Sigmoid colon (tissue), 7 donors: Measurements from ENCODE around the gene OXGR1. TPM values are rescaled to one million over a fixed set of nuclear protein-coding genes. Genes with fewer than 3 reads are reported as not detected.

ENCODE experiments used
- DNase-seq: peaks from one replicate; pipeline ENCODE4 v3.0.0-alpha.2; 2019
- H3K27ac ChIP-seq, 4 donors: fragments of 200-600 bp; sonication (generic); one replicate each; pipeline ENCODE4 v1.5.1; 2016 to 2019; ENCODE audit warnings: mild to moderate bottlenecking in 1 of 4
- H3K27me3 ChIP-seq, 3 donors: fragments of 200-600 bp; sonication (generic); one replicate each; pipeline ENCODE4 v1.5.1; 2019; ENCODE audit warnings: mild to moderate bottlenecking in 1 of 3
- H3K36me3 ChIP-seq, 4 donors: fragments of 200-600 bp; sonication (generic); one replicate each; pipeline ENCODE4 v1.5.1; 2016 to 2019
- H3K4me1 ChIP-seq, 4 donors: fragments of 200-600 bp; sonication (generic); one replicate each; pipeline ENCODE4 v1.5.1; 2017 to 2019
- H3K4me3 ChIP-seq, 4 donors: fragments of 200-600 bp; sonication (generic); one replicate each; pipeline ENCODE4 v1.5.1; 2017 to 2019; ENCODE audit warnings: mild to moderate bottlenecking in 2 of 4, moderate library complexity in 1 of 4
- H3K9me3 ChIP-seq, 4 donors: fragments of 200-600 bp in 3 of 4; sonication (generic) in 3 of 4; one replicate each; pipeline versions ENCODE4 v1.5.1 to v1.6.1; 2013 to 2019
- CTCF ChIP-seq, 4 experiments: fragments of 450-650 bp in 3 of 4; fragments of 200-600 bp in 1 of 4; IDR thresholded peaks; one replicate each; pipeline ENCODE4 v1.5.1; 2016 to 2019; ENCODE audit warnings: antibody characterized with exemption in 4 of 4, mild to moderate bottlenecking in 3 of 4, moderate library complexity in 2 of 4
- EP300 ChIP-seq, 4 donors: sonication (generic); formaldehyde crosslinking; IDR thresholded peaks; one replicate each; pipeline ENCODE4 v1.6.1; 2017; ENCODE audit warnings: antibody characterized with exemption in 4 of 4
- POLR2A ChIP-seq, 2 donors: fragments of 450-650 bp; IDR thresholded peaks; one replicate each; pipeline ENCODE4 v1.6.1; 2016; ENCODE audit warnings: antibody characterized with exemption in 2 of 2, mild to moderate bottlenecking in 2 of 2, moderate library complexity in 2 of 2
- POLR2AphosphoS5 ChIP-seq, 4 donors: sonication (generic); formaldehyde crosslinking; IDR thresholded peaks; one replicate each; pipeline ENCODE4 v1.6.1; 2017; ENCODE audit warnings: antibody characterized with exemption in 4 of 4
- WGBS, 2 donors: extraction: QIAGEN DNeasy Blood & Tissue Kit; methylation state at CpG; one replicate each; pipeline ENCODE4 v1.1.7; 2013; 5-methylcytosine and 5-hydroxymethylcytosine counted together
- intact Hi-C: fragments of 100-400 bp; cut with DNase I; formaldehyde crosslinking; loops from one replicate; pipeline ENCODE4 v1.15.1; 2023
- polyA plus RNA-seq, 3 donors: library from polyadenylated mRNA; stranded (reverse); fragments of 200-250 nt; gene quantifications; one replicate each; pipeline ENCODE4 v1.2.3, GENCODE V29; 2013
- total RNA-seq, 4 donors: library from RNA; depleted of rRNA; stranded (reverse); fragments of >200 nt; gene quantifications; one replicate each; pipeline ENCODE4 v1.1.0, GENCODE V29; 2016
- donor health status: healthy with polysubstance abuse.
- donor health status: Bipolar disorder and iron deficiency.
- donor health status: healthy.

Gene OXGR1
- total and polyA plus RNA-seq, 7 donors: under 0.01 to 2.2 (median 0.97) TPM; not detected in 3

- intact Hi-C loops: no loop called here
- TF ChIP-seq EP300 (IDR thresholded peaks at IDR 0.05): no peak
- TF ChIP-seq POLR2A (IDR thresholded peaks at IDR 0.05): no peak
- TF ChIP-seq CTCF (IDR thresholded peaks at IDR 0.05): no peak
- TF ChIP-seq POLR2AphosphoS5 (IDR thresholded peaks at IDR 0.05): no peak
- H3K27ac ChIP-seq: no peak overlapping the region
Observed at GRCh38 chr13:97017322-97017721, 23.0 kb upstream of the OXGR1 start.

GRCh38 chr13:97015661-97016350 is 21.5 kb upstream of the OXGR1 start:
- Histone ChIP-seq H3K27ac (no peak overlapping the region), H3K9me3 (no peaks in the 10 kb centered on the region), H3K36me3 (no peaks in the 10 kb centered on the region), H3K4me1 (peaks cover 0 to 11% (median 6%) of the 10 kb centered on the region in 4 donors), H3K27me3 (no peaks in the 10 kb centered on the region), H3K4me3 (no peak overlapping the region)
- intact Hi-C loops: no loop called here
- 57 to 85% methylated on average over 5 of the region's 5 CpGs for WGBS, 2 donors
- DNase-seq: no peak
- no peak for TF ChIP-seq POLR2AphosphoS5 (IDR thresholded peaks at IDR 0.05)
- no peak for TF ChIP-seq POLR2A (IDR thresholded peaks at IDR 0.05)
- TF ChIP-seq CTCF (IDR thresholded peaks at IDR 0.05): no peak
- no peak for TF ChIP-seq EP300 (IDR thresholded peaks at IDR 0.05)

More at GRCh38 chr13:97017322-97017721, 23.0 kb upstream of the OXGR1 start:
- H3K4me1 ChIP-seq: peaks cover 0 to 11% (median 6%) of the 10 kb centered on the region in 4 donors
- no peaks in the 10 kb centered on the region for H3K36me3 ChIP-seq
- no peaks in the 10 kb centered on the region for H3K27me3 ChIP-seq
- H3K4me3 ChIP-seq: no peak overlapping the region
- DNase-seq: no peak
- H3K9me3 ChIP-seq: no peaks in the 10 kb centered on the region

- Histone ChIP-seq H3K4me1 (no peaks in the 10 kb centered on the region), H3K27me3 (no peaks in the 10 kb centered on the region), H3K4me3 (no peak overlapping the region), H3K36me3 (no peaks in the 10 kb centered on the region), H3K9me3 (no peaks in the 10 kb centered on the region), H3K27ac (no peak overlapping the region)
- intact Hi-C loops: no loop called here
- no peak for DNase-seq
- WGBS, 2 donors: 87% methylated on average over 7 of the region's 7 CpGs
- TF ChIP-seq EP300 (IDR thresholded peaks at IDR 0.05): no peak
- TF ChIP-seq POLR2A (IDR thresholded peaks at IDR 0.05): no peak
- no peak for TF ChIP-seq POLR2AphosphoS5 (IDR thresholded peaks at IDR 0.05)
- no peak for TF ChIP-seq CTCF (IDR thresholded peaks at IDR 0.05)
Observed at GRCh38 chr13:97012251-97013048, 18.2 kb upstream of the OXGR1 start.

- Histone ChIP-seq H3K9me3 (no peaks in the 10 kb centered on the region), H3K36me3 (no peaks in the 10 kb centered on the region), H3K27ac (no peak overlapping the region), H3K4me1 (no peaks in the 10 kb centered on the region), H3K4me3 (no peak overlapping the region), H3K27me3 (no peaks in the 10 kb centered on the region)
- DNase-seq: no peak
- WGBS, 2 donors: 83 to 85% methylated on average over 5 of the region's 5 CpGs
- intact Hi-C loops: no loop called here
- no peak for TF ChIP-seq EP300 (IDR thresholded peaks at IDR 0.05)
- no peak for TF ChIP-seq POLR2A (IDR thresholded peaks at IDR 0.05)
- TF ChIP-seq POLR2AphosphoS5 (IDR thresholded peaks at IDR 0.05): no peak
- no peak for TF ChIP-seq CTCF (IDR thresholded peaks at IDR 0.05)
Observed at GRCh38 chr13:97011446-97012131, 17.3 kb upstream of the OXGR1 start.
